OCI-LY7 (cell line): ENCODE data around the gene STAB1.

ENCODE experiments used
- EZH2phosphoT487 ChIP-seq: fragments of 200-600 bp; sonication (generic); IDR thresholded peaks from 2 replicates; pipeline ENCODE4 v1.6.1; 2018; ENCODE audit warnings: low read depth, borderline replicate concordance, mild to moderate bottlenecking, mixed run types, antibody characterized with exemption, low read length, moderate library complexity, mixed read lengths
- TF ChIP-seq, protein P1 (sequence below): fragments of 200-600 bp; sonication (generic); conservative IDR thresholded peaks from 2 replicates; pipeline ENCODE4 v1.5.1; 2014; ENCODE audit warnings: mild to moderate bottlenecking, antibody characterized with exemption, low read length, moderate library complexity, mixed read lengths

DNA sequence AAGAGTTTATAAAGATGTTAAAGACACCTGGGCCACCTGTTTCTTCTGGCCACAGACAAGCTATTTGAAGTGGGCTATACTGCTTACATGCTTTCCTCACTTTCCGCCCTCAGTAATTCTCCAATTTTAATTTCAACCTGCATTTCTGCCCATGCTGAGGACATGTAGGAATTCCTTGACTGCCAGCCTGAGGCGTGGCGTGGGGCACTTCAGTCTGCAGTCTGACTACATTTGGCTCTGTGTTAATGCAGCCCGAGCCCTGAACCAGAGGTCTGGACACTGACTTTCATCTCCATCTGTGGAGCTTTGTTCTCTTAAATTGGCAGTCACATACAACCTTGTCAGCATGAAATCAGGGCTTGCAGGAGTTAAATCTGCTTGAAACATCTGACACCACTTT, 49.8 kb downstream of the STAB1 start:
- TF ChIP-seq, protein P1, sequence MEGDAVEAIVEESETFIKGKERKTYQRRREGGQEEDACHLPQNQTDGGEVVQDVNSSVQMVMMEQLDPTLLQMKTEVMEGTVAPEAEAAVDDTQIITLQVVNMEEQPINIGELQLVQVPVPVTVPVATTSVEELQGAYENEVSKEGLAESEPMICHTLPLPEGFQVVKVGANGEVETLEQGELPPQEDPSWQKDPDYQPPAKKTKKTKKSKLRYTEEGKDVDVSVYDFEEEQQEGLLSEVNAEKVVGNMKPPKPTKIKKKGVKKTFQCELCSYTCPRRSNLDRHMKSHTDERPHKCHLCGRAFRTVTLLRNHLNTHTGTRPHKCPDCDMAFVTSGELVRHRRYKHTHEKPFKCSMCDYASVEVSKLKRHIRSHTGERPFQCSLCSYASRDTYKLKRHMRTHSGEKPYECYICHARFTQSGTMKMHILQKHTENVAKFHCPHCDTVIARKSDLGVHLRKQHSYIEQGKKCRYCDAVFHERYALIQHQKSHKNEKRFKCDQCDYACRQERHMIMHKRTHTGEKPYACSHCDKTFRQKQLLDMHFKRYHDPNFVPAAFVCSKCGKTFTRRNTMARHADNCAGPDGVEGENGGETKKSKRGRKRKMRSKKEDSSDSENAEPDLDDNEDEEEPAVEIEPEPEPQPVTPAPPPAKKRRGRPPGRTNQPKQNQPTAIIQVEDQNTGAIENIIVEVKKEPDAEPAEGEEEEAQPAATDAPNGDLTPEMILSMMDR: no peak
- TF ChIP-seq EZH2phosphoT487: no peak
